ENCODE measurements around the gene FOXN3. TPM values are rescaled to one million over a fixed set of nuclear protein-coding genes. Genes with fewer than 3 reads are reported as not detected.

FOXN3 gene
- polyA plus RNA-seq, 1 donor from 2014 or later = 10.3 TPM

- no peaks in the 10 kb centered on the region for H3K9me3 ChIP-seq (ENCODE audit: low read length)
- H3K27me3 ChIP-seq (ENCODE audit: insufficient read depth, low read depth, low read length) = no peaks in the 10 kb centered on the region
- H3K9me2 ChIP-seq (ENCODE audit: insufficient read depth, low read length) = no peaks in the 10 kb centered on the region
- no peaks in the 10 kb centered on the region for H3F3A ChIP-seq (ENCODE audit: insufficient read depth, low read length, poor library complexity, severe bottlenecking)
- peak overlapping the region; percentile 56 for H3K27ac ChIP-seq (ENCODE audit: low read length)
- H2AFZ ChIP-seq (ENCODE audit: low read depth, low read length) = no peak overlapping the region
- H3K4me3 ChIP-seq (ENCODE audit: low read length) = peak overlapping the region; percentile 41
- H4K20me1 ChIP-seq (ENCODE audit: insufficient read depth) = no peaks in the 10 kb centered on the region
- no peaks in the 10 kb centered on the region for H3K79me2 ChIP-seq (replicated peaks; ENCODE audit: insufficient read depth, low read length)
- peak overlapping the region; percentile 32 for H3K9ac ChIP-seq (ENCODE audit: low read length)
- TF ChIP-seq CTCF (IDR thresholded peaks at IDR 0.05; ENCODE audit: poor library complexity, severe bottlenecking) (peak; percentile 15), POLR2AphosphoS5 (IDR thresholded peaks at IDR 0.05) (peak; percentile 81), EP300 (conservative IDR thresholded peaks at IDR 0.05; ENCODE audit: poor library complexity, severe bottlenecking) (peak; percentile 90), TAF1 (IDR thresholded peaks at IDR 0.05; ENCODE audit: low read depth) (no peak), SMC3 (conservative IDR thresholded peaks at IDR 0.05; ENCODE audit: poor library complexity) (peak; percentile 51), REST (IDR thresholded peaks at IDR 0.05; ENCODE audit: borderline replicate concordance) (peak; percentile 59), EZH2 (IDR thresholded peaks at IDR 0.05; ENCODE audit: borderline replicate concordance, insufficient read depth, low read length, poor library complexity, severe bottlenecking) (no peak), MXI1 (conservative IDR thresholded peaks at IDR 0.05; ENCODE audit: poor library complexity, severe bottlenecking) (peak; percentile 22), RAD21 (conservative IDR thresholded peaks at IDR 0.05) (peak; percentile 54)
- H3K36me3 ChIP-seq (ENCODE audit: insufficient read depth, low read length) = peaks cover 5% of the 10 kb centered on the region
- H3K4me2 ChIP-seq (ENCODE audit: low read length) = no peak overlapping the region
These were observed 253.9 kb downstream of the FOXN3 start for GRCh38 chr14:89163031-89163636.

- Histone ChIP-seq H3K4me2 (ENCODE audit: low read length) (no peak overlapping the region), H4K20me1 (ENCODE audit: insufficient read depth) (no peaks in the 10 kb centered on the region)
These were observed 254.4 kb downstream of the FOXN3 start for GRCh38 chr14:89162586-89162985.

More at GRCh38 chr14:89162586-89162985, 254.4 kb downstream of the FOXN3 start:
- Histone ChIP-seq H3K36me3 (ENCODE audit: insufficient read depth, low read length) (peaks cover 5% of the 10 kb centered on the region), H3K9me3 (ENCODE audit: low read length) (no peaks in the 10 kb centered on the region), H3K4me3 (ENCODE audit: low read length) (peak overlapping the region; percentile 41), H3K9me2 (ENCODE audit: insufficient read depth, low read length) (no peaks in the 10 kb centered on the region), H3K27me3 (ENCODE audit: insufficient read depth, low read depth, low read length) (no peaks in the 10 kb centered on the region), H3K27ac (ENCODE audit: low read length) (peak overlapping the region; percentile 56), H3F3A (ENCODE audit: insufficient read depth, low read length, poor library complexity, severe bottlenecking) (no peaks in the 10 kb centered on the region), H2AFZ (ENCODE audit: low read depth, low read length) (no peak overlapping the region), H3K79me2 (replicated peaks; ENCODE audit: insufficient read depth, low read length) (no peaks in the 10 kb centered on the region), H3K9ac (ENCODE audit: low read length) (peak overlapping the region; percentile 32)
- TF ChIP-seq RAD21 (conservative IDR thresholded peaks at IDR 0.05) (no peak), EP300 (conservative IDR thresholded peaks at IDR 0.05; ENCODE audit: poor library complexity, severe bottlenecking) (no peak), REST (IDR thresholded peaks at IDR 0.05; ENCODE audit: borderline replicate concordance) (no peak), POLR2AphosphoS5 (IDR thresholded peaks at IDR 0.05) (no peak), MXI1 (conservative IDR thresholded peaks at IDR 0.05; ENCODE audit: poor library complexity, severe bottlenecking) (no peak), CTCF (IDR thresholded peaks at IDR 0.05; ENCODE audit: poor library complexity, severe bottlenecking) (no peak), TAF1 (IDR thresholded peaks at IDR 0.05; ENCODE audit: low read depth) (no peak), SMC3 (conservative IDR thresholded peaks at IDR 0.05; ENCODE audit: poor library complexity) (no peak), EZH2 (IDR thresholded peaks at IDR 0.05; ENCODE audit: borderline replicate concordance, insufficient read depth, low read length, poor library complexity, severe bottlenecking) (no peak)

Measured in neural cell (in vitro differentiated cells).